SK-N-SH (cell line): ENCODE results near the gene DIRAS2. TPM values are rescaled to one million over a fixed set of nuclear protein-coding genes. Genes with fewer than 3 reads are reported as not detected.

Experiments used
- CTCF ChIA-PET: fragments of 300-600, 350-600 bp; formaldehyde crosslinking; extraction: SDS; loops from one replicate; lab custom pipeline; 2021; lab: Yijun Ruan, JAX
- POLR2A ChIA-PET: fragments of 350-600 bp; sonication (Branson Sonifier 250); formaldehyde crosslinking; extraction: SDS; loops from one replicate; lab custom pipeline; 2020; ENCODE audit warnings: antibody characterized with exemption, inconsistent platforms; lab: Yijun Ruan, JAX
- DNase-seq: peaks from one replicate; pipeline ENCODE4 v3.0.0; 2012
- H2AFZ ChIP-seq: fragments of 200-600 bp; sonication (generic); 2 replicates; pipeline ENCODE4 v1.8.1; 2016; ENCODE audit warnings: antibody characterized with exemption, mild to moderate bottlenecking, low read depth
- H3F3A ChIP-seq: fragments of 200-600 bp; sonication (generic); replicated peaks from 2 replicates; pipeline ENCODE3; 2016; ENCODE audit warnings: antibody characterized with exemption, mild to moderate bottlenecking; ENCODE audit not compliant: insufficient read depth
- H3K27ac ChIP-seq, 2 experiments: fragments of 200-500 bp in 1 of 2; fragments of 200-600 bp in 1 of 2; sonication (Bioruptor generic) in 1 of 2; sonication (generic), shearing (Covaris generic) in 1 of 2; 2 replicates each; pipeline versions ENCODE4 v1.5.1 to v1.6.1; 2014 to 2016; ENCODE audit warnings: low read depth in 2 of 2, inconsistent platforms in 1 of 2, low read length in 1 of 2, mild to moderate bottlenecking in 1 of 2, mixed read lengths in 1 of 2
- H3K27me3 ChIP-seq: fragments of 200-600 bp; sonication (generic), shearing (Covaris generic); 2 replicates; pipeline ENCODE4 v1.6.1; 2016; ENCODE audit warnings: mixed run types; ENCODE audit not compliant: insufficient read depth
- H3K36me3 ChIP-seq, 2 experiments: fragments of 200-500 bp in 1 of 2; fragments of 200-600 bp in 1 of 2; sonication (Bioruptor generic) in 1 of 2; sonication (generic) in 1 of 2; replicated peaks in 1 of 2; 2 replicates each; pipeline versions ENCODE3 to v1.5.1; 2014 to 2016; ENCODE audit warnings: low read length in 1 of 2, mild to moderate bottlenecking in 1 of 2; ENCODE audit not compliant: insufficient read depth in 2 of 2, control insufficient read depth in 1 of 2
- H3K4me1 ChIP-seq, 2 experiments: fragments of 200-500 bp in 1 of 2; fragments of 200-600 bp in 1 of 2; sonication (Bioruptor generic) in 1 of 2; sonication (generic), shearing (Covaris generic) in 1 of 2; 2 replicates each; pipeline versions ENCODE4 v1.5.1 to v1.6.1; 2014 to 2016; ENCODE audit warnings: low read depth in 1 of 2, low read length in 1 of 2, mixed run types in 1 of 2; ENCODE audit not compliant: insufficient read depth in 2 of 2, control insufficient read depth in 1 of 2
- H3K4me2 ChIP-seq: fragments of 200-600 bp; sonication (generic), shearing (Covaris generic); 2 replicates; pipeline ENCODE4 v1.6.1; 2017; ENCODE audit warnings: mixed run types
- H3K4me3 ChIP-seq, 2 experiments: fragments of 200-500 bp in 1 of 2; fragments of 200-600 bp in 1 of 2; sonication (Bioruptor generic) in 1 of 2; sonication (generic), shearing (Covaris generic) in 1 of 2; 2 replicates each; pipeline versions ENCODE4 v1.5.1 to v1.8.1; 2014 to 2016; ENCODE audit warnings: low read depth in 2 of 2, inconsistent platforms in 1 of 2, low read length in 1 of 2, mild to moderate bottlenecking in 1 of 2, mixed read lengths in 1 of 2, moderate library complexity in 1 of 2
- H3K79me2 ChIP-seq: fragments of 200-600 bp; sonication (generic); 2 replicates; pipeline ENCODE4 v1.8.1; 2017; ENCODE audit warnings: mild to moderate bottlenecking; ENCODE audit not compliant: insufficient read depth
- H3K9ac ChIP-seq: fragments of 200-600 bp; sonication (generic); 2 replicates; pipeline ENCODE4 v1.6.1; 2017; ENCODE audit warnings: mixed run types
- H3K9me2 ChIP-seq: fragments of 200-600 bp; sonication (generic); 2 replicates; pipeline ENCODE4 v1.6.1; 2017; ENCODE audit warnings: mixed run types
- H3K9me3 ChIP-seq: fragments of 200-600 bp; sonication (generic); 2 replicates; pipeline ENCODE4 v1.6.1; 2017; ENCODE audit warnings: mixed run types, mild to moderate bottlenecking, moderate library complexity
- H4K20me1 ChIP-seq: fragments of 200-600 bp; sonication (generic); 2 replicates; pipeline ENCODE4 v1.6.1; 2017; ENCODE audit warnings: mild to moderate bottlenecking, mixed run types; ENCODE audit not compliant: insufficient read depth
- CHD2 ChIP-seq: fragments of 150-350 bp; IDR thresholded peaks from 2 replicates; pipeline ENCODE4 v1.6.1; 2018; ENCODE audit warnings: low read length; ENCODE audit not compliant: partially characterized antibody
- CTCF ChIP-seq: fragments of 200-600 bp; sonication (generic); IDR thresholded peaks from 2 replicates; pipeline ENCODE4 v1.6.1; 2017; ENCODE audit warnings: antibody characterized with exemption, mild to moderate bottlenecking, moderate library complexity
- ELF1 ChIP-seq: IDR thresholded peaks from 2 replicates; pipeline ENCODE4 v1.4.0; 2012
- EP300 ChIP-seq, 2 experiments: IDR thresholded peaks; 2 replicates each; pipeline versions ENCODE4 v1.4.0 to v1.6.1; 2012; ENCODE audit warnings: borderline replicate concordance in 1 of 2, low read depth in 1 of 2, low read length in 1 of 2
- EZH2phosphoT487 ChIP-seq: fragments of 200-600 bp; sonication (generic); IDR thresholded peaks from 2 replicates; pipeline ENCODE4 v1.6.1; 2017; ENCODE audit warnings: low read depth, mixed run types, mild to moderate bottlenecking, antibody characterized with exemption, moderate library complexity, borderline replicate concordance
- FOSL2 ChIP-seq: IDR thresholded peaks from 2 replicates; pipeline ENCODE4 v1.4.0; 2012; ENCODE audit warnings: low read depth, mild to moderate bottlenecking, moderate library complexity, borderline replicate concordance
- FOXJ3 ChIP-seq: sonication (generic); formaldehyde crosslinking; IDR thresholded peaks from 2 replicates; pipeline ENCODE4 v1.5.1; 2020; ENCODE audit warnings: mild to moderate bottlenecking, missing genetic modification reagents
- FOXM1 ChIP-seq: IDR thresholded peaks from 2 replicates; pipeline ENCODE4 v1.4.0; 2012; ENCODE audit warnings: low read depth, mild to moderate bottlenecking
- GABPA ChIP-seq: IDR thresholded peaks from 2 replicates; pipeline ENCODE4 v1.4.0; 2012; ENCODE audit warnings: low read depth, mild to moderate bottlenecking
- JUND ChIP-seq: IDR thresholded peaks from 2 replicates; pipeline ENCODE4 v1.4.0; 2012
- MEF2A ChIP-seq: IDR thresholded peaks from 2 replicates; pipeline ENCODE4 v1.4.0; 2012; ENCODE audit warnings: low read depth, borderline replicate concordance
- MXI1 ChIP-seq: IDR thresholded peaks from 2 replicates; pipeline ENCODE4 v1.6.1; 2012; ENCODE audit warnings: mild to moderate bottlenecking, low read depth, low read length, improper control_type of control experiment
- NRF1 ChIP-seq: IDR thresholded peaks from 2 replicates; pipeline ENCODE4 v1.6.1; 2012; ENCODE audit warnings: low read depth, mild to moderate bottlenecking, low read length
- PBX3 ChIP-seq: IDR thresholded peaks from 2 replicates; pipeline ENCODE4; 2012
- POLR2AphosphoS5 ChIP-seq: IDR thresholded peaks from 2 replicates; pipeline ENCODE4 v1.6.1; 2012; ENCODE audit warnings: low read depth, low read length
- RAD21 ChIP-seq: IDR thresholded peaks from 2 replicates; pipeline ENCODE4 v1.6.1; 2012; ENCODE audit warnings: mild to moderate bottlenecking, low read length
- RCOR1 ChIP-seq: fragments of 150-350 bp; IDR thresholded peaks from 2 replicates; pipeline ENCODE4 v1.6.1; 2017; ENCODE audit warnings: antibody characterized with exemption, low read length
- SIN3A ChIP-seq: IDR thresholded peaks from 2 replicates; pipeline ENCODE4 v1.6.1; 2012; ENCODE audit warnings: low read depth, mild to moderate bottlenecking, low read length, moderate library complexity, borderline replicate concordance
- SMC3 ChIP-seq: IDR thresholded peaks from 2 replicates; pipeline ENCODE4 v1.6.1; 2012; ENCODE audit warnings: low read depth, low read length, improper control_type of control experiment
- TAF1 ChIP-seq: IDR thresholded peaks from 2 replicates; pipeline ENCODE4 v1.6.1; 2012; ENCODE audit warnings: low read depth, mild to moderate bottlenecking, low read length, moderate library complexity, borderline replicate concordance
- TCF12 ChIP-seq: IDR thresholded peaks from 2 replicates; pipeline ENCODE4 v1.4.0; 2012
- USF1 ChIP-seq: IDR thresholded peaks from 2 replicates; pipeline ENCODE4 v1.4.0; 2012; ENCODE audit warnings: low read depth, borderline replicate concordance
- WGBS: methylation state at CpG from one replicate; pipeline ENCODE4 v1.1.6; 2017; ENCODE audit warnings: low lambda C conversion rate; 5-methylcytosine and 5-hydroxymethylcytosine counted together
- polyA plus RNA-seq, 3 experiments: library from polyadenylated mRNA; depleted of rRNA; stranded (reverse); fragments of >200 nt; gene quantifications; 2 replicates each; pipeline ENCODE4 v1.2.3, GENCODE V29; 2012
- TF ChIP-seq, protein P1 (sequence below): IDR thresholded peaks from 2 replicates; pipeline ENCODE4 v1.6.1; 2012; ENCODE audit warnings: mild to moderate bottlenecking, low read depth, low read length, moderate library complexity

The DIRAS2 gene, protein sequence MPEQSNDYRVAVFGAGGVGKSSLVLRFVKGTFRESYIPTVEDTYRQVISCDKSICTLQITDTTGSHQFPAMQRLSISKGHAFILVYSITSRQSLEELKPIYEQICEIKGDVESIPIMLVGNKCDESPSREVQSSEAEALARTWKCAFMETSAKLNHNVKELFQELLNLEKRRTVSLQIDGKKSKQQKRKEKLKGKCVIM
- not detected in 2 replicates for polyA plus RNA-seq (2012; rRNA removed)
- polyA plus RNA-seq (2012; cell fraction: cytosol; rRNA removed), result not detected in 2 replicates
- not detected in 2 replicates for polyA plus RNA-seq (2012; cell fraction: nucleus; rRNA removed)

GRCh38 chr9:90642570-90643539 is at the start of gene DIRAS2:
Gene DIRAS2 (minus strand): TSS chr9:90642824. CDS start chr9:90613827, 28,997 bp downstream.
- 17% methylated on average over 16 of the region's 53 CpGs for WGBS
- Histone ChIP-seq H3K9ac (no peak within 1 kb of the TSS), H3K36me3 (no peaks in the 10 kb centered on the region), H3F3A (no peaks in the 10 kb centered on the region), H3K9me2 (no peaks in the 10 kb centered on the region), H3K4me2 (peak within 1 kb of the TSS; percentile 75), H2AFZ (0 out of 2 replicates have a peak within 1 kb of the TSS, but pooled peaks have one; percentile 22), H3K4me3 (peak within 1 kb of the TSS; percentile 47 to 60), H3K27ac (no peak within 1 kb of the TSS), H4K20me1 (no peaks in the 10 kb centered on the region), H3K4me1 (peaks cover 0 to 5% of the 10 kb centered on the region in 2 experiments; a peak in 2 of 4 replicates), H3K9me3 (no peaks in the 10 kb centered on the region), H3K79me2 (no peaks in the 10 kb centered on the region), H3K27me3 (no peaks in the 10 kb centered on the region)
- ChIA-PET POLR2A (interaction anchor here (0.8 kb wide), 1 partner anchor 336 kb away, joined by 5 read pairs; no protein-coding TSS in a partner anchor), CTCF (interaction anchor here (0.6 to 2.5 kb wide), 41 partner anchors 11 to 1045 kb away, joined by 3 to 15 read pairs (median 3); no protein-coding TSS in a partner anchor)
- DNase-seq, result peak; percentile 85
- TF ChIP-seq MEF2A (no peak), GABPA (no peak), EZH2phosphoT487 (no peak), FOXJ3 (no peak), RAD21 (peak; percentile 70), POLR2AphosphoS5 (no peak), TCF12 (no peak), RCOR1 (no peak), PBX3 (no peak), SIN3A (no peak), MXI1 (peak; percentile 79), CHD2 (no peak), JUND (no peak), FOXM1 (no peak), FOSL2 (no peak), TAF1 (no peak), SMC3 (peak; percentile 52), USF1 (no peak), NRF1 (0 out of 2 replicates have a peak, but pooled peaks have one; percentile 21), EP300 (IDR thresholded peaks at IDR 0.05; ENCODE audit: borderline replicate concordance in 1 of 2, low read depth in 1 of 2, low read length in 1 of 2) (no peak), CTCF (peak; percentile 48), ELF1 (no peak)
- TF ChIP-seq, protein P1, sequence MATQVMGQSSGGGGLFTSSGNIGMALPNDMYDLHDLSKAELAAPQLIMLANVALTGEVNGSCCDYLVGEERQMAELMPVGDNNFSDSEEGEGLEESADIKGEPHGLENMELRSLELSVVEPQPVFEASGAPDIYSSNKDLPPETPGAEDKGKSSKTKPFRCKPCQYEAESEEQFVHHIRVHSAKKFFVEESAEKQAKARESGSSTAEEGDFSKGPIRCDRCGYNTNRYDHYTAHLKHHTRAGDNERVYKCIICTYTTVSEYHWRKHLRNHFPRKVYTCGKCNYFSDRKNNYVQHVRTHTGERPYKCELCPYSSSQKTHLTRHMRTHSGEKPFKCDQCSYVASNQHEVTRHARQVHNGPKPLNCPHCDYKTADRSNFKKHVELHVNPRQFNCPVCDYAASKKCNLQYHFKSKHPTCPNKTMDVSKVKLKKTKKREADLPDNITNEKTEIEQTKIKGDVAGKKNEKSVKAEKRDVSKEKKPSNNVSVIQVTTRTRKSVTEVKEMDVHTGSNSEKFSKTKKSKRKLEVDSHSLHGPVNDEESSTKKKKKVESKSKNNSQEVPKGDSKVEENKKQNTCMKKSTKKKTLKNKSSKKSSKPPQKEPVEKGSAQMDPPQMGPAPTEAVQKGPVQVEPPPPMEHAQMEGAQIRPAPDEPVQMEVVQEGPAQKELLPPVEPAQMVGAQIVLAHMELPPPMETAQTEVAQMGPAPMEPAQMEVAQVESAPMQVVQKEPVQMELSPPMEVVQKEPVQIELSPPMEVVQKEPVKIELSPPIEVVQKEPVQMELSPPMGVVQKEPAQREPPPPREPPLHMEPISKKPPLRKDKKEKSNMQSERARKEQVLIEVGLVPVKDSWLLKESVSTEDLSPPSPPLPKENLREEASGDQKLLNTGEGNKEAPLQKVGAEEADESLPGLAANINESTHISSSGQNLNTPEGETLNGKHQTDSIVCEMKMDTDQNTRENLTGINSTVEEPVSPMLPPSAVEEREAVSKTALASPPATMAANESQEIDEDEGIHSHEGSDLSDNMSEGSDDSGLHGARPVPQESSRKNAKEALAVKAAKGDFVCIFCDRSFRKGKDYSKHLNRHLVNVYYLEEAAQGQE, result no peak
